OCI-LY3 (cell line): ENCODE measurements around the gene PHACTR3.

ENCODE experiments used
- H2AFZ ChIP-seq: fragments of 200-600, 300-600 bp; shearing (Covaris generic); 2 replicates; pipeline ENCODE4 v1.6.0; 2014; ENCODE audit warnings: antibody characterized with exemption, low read depth, low read length
- H3K27ac ChIP-seq: fragments of 200-600, 300-600 bp; sonication (generic); 2 replicates; pipeline ENCODE4 v1.5.1; 2014; ENCODE audit warnings: mild to moderate bottlenecking, low read length, moderate library complexity, mixed read lengths
- H3K27me3 ChIP-seq: fragments of 200-600, 300-600 bp; sonication (generic); 2 replicates; pipeline ENCODE4 v1.6.1; 2014; ENCODE audit warnings: low read depth, low read length, mixed read lengths
- H3K36me3 ChIP-seq: fragments of 200-600, 300-600 bp; sonication (generic); replicated peaks from 2 replicates; pipeline ENCODE3; 2014; ENCODE audit warnings: low read depth, low read length, mixed read lengths
- H3K4me1 ChIP-seq: fragments of 300-600, 200-600 bp; sonication (generic); 2 replicates; pipeline ENCODE4 v1.6.1; 2014; ENCODE audit warnings: low read length, mixed read lengths
- H3K4me2 ChIP-seq: fragments of 200-600, 300-600 bp; sonication (generic); 2 replicates; pipeline ENCODE4 v1.6.1; 2014; ENCODE audit warnings: low read length, mixed read lengths
- H3K4me3 ChIP-seq: fragments of 300-600, 200-600 bp; sonication (generic); 2 replicates; pipeline ENCODE4 v1.5.1; 2014; ENCODE audit warnings: antibody characterized with exemption, mild to moderate bottlenecking, low read length, moderate library complexity
- H3K79me2 ChIP-seq: fragments of 300-600, 200-600 bp; shearing (Covaris generic); 2 replicates; pipeline ENCODE4 v1.6.1; 2014; ENCODE audit warnings: mild to moderate bottlenecking, low read length, mixed read lengths
- H3K9ac ChIP-seq: fragments of 300-600, 200-600 bp; shearing (Covaris generic); 2 replicates; pipeline ENCODE4 v1.6.0; 2014; ENCODE audit warnings: mild to moderate bottlenecking, low read length, moderate library complexity
- H3K9me3 ChIP-seq: fragments of 200-600, 300-600 bp; shearing (Covaris generic); 2 replicates; pipeline ENCODE4 v1.6.1; 2014; ENCODE audit warnings: low read length, mixed read lengths; ENCODE audit not compliant: insufficient read depth
- H4K20me1 ChIP-seq: fragments of 200-600, 300-600 bp; sonication (generic); 2 replicates; pipeline ENCODE4 v1.6.1; 2016; ENCODE audit warnings: low read length, mixed read lengths; ENCODE audit not compliant: insufficient read depth
- EZH2phosphoT487 ChIP-seq: fragments of 200-600 bp; shearing (Covaris generic); IDR thresholded peaks from 2 replicates; pipeline ENCODE4 v1.6.1; 2018; ENCODE audit warnings: antibody characterized with exemption, mixed run types, low read depth
- TF ChIP-seq, protein P1 (sequence below): fragments of 200-600, 300-600 bp; sonication (generic); IDR thresholded peaks from 2 replicates; pipeline ENCODE4 v1.5.1; 2014; ENCODE audit warnings: antibody characterized with exemption, low read length, low read depth

PHACTR3 gene

DNA sequence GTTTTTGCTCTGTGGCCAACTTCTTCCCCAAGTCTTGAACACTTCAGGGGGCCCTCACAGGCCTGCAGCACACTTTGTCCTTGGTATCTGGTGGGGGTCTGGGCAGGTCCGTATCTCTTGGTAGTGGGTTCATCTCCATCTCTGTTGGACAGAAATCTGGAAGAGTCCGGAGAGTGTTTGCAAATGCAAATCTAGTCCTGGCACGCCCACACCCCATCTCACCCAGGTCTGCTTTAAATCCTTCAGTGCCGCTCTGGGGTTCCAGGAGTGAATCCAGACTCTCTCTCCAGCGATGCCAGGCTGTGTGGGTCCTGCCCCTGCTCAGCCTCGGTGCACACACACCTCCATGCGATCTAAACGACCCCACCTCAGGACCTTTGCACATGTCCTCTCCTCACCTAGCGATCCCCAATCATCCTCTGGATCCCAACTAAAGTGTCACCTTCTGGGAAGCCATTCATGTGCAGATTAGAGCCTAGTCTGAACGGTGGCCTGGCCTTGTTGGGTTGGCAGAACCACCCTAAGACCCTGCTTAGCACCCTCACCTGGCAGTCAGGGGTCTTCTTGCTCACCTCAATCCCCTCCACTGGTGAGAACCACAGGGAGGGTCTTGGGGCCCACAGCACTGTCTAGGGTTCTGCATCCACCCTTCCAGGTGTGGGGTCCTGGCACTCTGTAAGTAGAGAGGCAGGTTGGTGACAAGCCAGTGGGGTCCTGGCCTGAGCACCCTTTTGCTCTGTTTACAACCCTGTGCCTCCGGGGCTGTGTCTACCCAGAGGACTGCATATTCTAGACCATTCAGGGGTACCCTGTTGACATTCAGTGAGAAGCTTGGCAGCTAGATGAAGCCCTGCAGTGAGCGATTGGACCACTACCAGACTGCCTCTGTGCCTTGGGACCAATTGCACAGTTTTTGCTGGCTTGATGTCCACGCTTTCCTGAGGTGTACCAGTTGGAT lies 228.3 kb downstream of the PHACTR3 start:
- Histone ChIP-seq H3K9ac (no peak overlapping the region), H3K36me3 (no peaks in the 10 kb centered on the region), H3K9me3 (no peaks in the 10 kb centered on the region), H2AFZ (no peak overlapping the region), H3K27me3 (peaks cover 71% of the 10 kb centered on the region), H3K4me3 (no peak overlapping the region), H4K20me1 (no peaks in the 10 kb centered on the region), H3K4me2 (no peak overlapping the region), H3K4me1 (no peaks in the 10 kb centered on the region; the same call in 1 of the 2 replicates), H3K79me2 (no peaks in the 10 kb centered on the region), H3K27ac (no peak overlapping the region)
- TF ChIP-seq, protein P1, sequence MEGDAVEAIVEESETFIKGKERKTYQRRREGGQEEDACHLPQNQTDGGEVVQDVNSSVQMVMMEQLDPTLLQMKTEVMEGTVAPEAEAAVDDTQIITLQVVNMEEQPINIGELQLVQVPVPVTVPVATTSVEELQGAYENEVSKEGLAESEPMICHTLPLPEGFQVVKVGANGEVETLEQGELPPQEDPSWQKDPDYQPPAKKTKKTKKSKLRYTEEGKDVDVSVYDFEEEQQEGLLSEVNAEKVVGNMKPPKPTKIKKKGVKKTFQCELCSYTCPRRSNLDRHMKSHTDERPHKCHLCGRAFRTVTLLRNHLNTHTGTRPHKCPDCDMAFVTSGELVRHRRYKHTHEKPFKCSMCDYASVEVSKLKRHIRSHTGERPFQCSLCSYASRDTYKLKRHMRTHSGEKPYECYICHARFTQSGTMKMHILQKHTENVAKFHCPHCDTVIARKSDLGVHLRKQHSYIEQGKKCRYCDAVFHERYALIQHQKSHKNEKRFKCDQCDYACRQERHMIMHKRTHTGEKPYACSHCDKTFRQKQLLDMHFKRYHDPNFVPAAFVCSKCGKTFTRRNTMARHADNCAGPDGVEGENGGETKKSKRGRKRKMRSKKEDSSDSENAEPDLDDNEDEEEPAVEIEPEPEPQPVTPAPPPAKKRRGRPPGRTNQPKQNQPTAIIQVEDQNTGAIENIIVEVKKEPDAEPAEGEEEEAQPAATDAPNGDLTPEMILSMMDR = no peak
- TF ChIP-seq EZH2phosphoT487 = no peak

DNA sequence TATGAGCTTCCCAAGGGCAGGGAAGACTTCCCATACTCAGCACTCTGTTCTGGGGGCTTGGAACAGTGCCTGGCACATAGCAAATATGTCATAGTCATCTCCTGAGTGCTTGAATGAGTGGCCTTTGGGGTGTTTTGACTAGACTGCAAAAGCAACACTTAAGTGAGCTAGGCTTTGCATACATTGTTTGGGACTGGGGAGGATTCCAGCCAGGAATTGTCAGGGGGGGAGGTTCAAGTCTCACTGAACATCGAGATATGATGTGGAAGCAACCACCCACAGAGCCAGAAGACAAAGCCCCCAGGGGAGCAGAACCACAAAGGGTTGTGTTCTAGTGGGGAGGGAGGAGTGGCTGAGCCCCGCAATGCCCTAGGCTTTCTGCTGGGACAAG lies 230.7 kb downstream of the PHACTR3 start:
- peaks cover 75% of the 10 kb centered on the region for H3K27me3 ChIP-seq
- no peaks in the 10 kb centered on the region for H3K79me2 ChIP-seq
- no peak overlapping the region for H2AFZ ChIP-seq
- no peak overlapping the region for H3K9ac ChIP-seq
- TF ChIP-seq EZH2phosphoT487 = no peak
- TF ChIP-seq, protein P1 = no peak
- H3K9me3 ChIP-seq = no peaks in the 10 kb centered on the region
- H3K27ac ChIP-seq = no peak overlapping the region
- no peaks in the 10 kb centered on the region for H4K20me1 ChIP-seq
- H3K4me3 ChIP-seq = no peak overlapping the region
- H3K4me2 ChIP-seq = no peak overlapping the region
- H3K36me3 ChIP-seq = no peaks in the 10 kb centered on the region
- H3K4me1 ChIP-seq = no peaks in the 10 kb centered on the region

DNA sequence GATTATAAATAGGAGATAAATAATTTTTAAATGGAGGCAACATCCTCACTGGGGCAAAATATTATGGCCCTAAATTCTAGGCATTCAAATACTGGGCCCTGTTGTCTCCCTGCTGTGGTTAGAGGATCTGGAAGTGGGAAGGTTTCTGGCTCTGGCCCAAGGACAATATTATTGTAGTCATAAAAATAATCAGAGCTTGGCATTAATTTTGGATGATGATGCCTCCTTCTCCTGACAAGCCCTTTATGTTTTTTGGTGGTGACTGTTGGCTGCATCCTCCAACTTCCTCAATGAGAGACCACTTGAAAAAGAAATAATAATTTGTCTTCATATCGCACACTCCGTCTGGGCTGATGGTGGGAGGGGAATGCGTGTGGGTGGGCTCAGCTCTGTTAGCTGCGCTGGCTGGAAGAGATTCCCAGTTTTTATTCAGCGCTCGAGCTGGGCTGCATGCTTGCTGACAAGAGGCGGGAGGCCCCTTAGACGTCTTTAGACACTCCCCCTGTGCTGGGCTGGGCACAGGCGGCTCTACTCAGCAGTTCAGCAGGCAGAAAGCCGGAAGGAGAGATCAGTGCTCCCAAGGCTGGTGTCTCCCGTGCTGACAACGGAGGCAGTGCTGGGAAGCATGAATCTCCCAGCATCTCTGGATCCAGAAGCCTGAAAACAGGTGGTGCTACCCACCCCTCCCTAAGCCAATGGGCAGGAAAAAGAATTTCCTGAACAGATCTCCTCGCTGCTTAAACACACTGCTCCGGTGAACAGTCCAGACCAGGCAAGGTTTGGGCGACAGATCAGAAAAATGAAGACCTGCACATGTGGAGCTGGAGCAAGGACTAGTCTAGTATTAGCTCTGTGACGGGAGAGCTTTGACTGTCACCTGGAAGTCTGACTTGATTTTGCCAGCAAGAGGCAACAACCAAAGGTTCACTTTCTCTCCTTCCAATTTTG lies 231.4 kb downstream of the PHACTR3 start:
- Histone ChIP-seq H3K4me1 (no peaks in the 10 kb centered on the region), H4K20me1 (no peaks in the 10 kb centered on the region), H3K4me3 (no peak overlapping the region), H3K9ac (no peak overlapping the region), H3K9me3 (no peaks in the 10 kb centered on the region), H3K79me2 (no peaks in the 10 kb centered on the region), H3K27me3 (peaks cover 80% of the 10 kb centered on the region), H3K4me2 (no peak overlapping the region), H3K27ac (no peak overlapping the region), H3K36me3 (no peaks in the 10 kb centered on the region), H2AFZ (no peak overlapping the region)
- no peak for TF ChIP-seq EZH2phosphoT487
- TF ChIP-seq, protein P1 = no peak

DNA sequence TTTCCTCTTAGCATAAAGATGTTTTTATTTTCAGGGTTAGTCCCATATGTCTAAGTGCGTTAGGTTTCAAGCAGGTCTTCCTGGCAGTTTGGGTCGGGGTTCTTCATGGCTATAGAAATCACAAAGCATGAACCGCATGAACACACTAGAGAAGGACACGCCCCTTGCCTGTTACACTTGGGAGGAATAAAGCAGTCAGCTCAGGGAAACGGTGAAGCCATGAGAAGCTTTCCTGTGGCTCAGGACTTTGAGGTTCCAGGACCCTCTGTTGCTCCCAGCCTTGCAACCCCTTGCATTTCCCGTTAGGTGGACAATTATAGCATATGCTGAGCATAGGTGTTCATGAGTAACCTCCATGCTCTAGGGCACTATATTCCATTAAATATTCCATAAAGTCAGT lies 232.4 kb downstream of the PHACTR3 start:
- Histone ChIP-seq H3K27ac (no peak overlapping the region), H3K4me1 (no peaks in the 10 kb centered on the region)

More for the DNA sequence above, 232.4 kb downstream of the PHACTR3 start:
- H3K9ac ChIP-seq = no peak overlapping the region
- no peaks in the 10 kb centered on the region for H3K9me3 ChIP-seq
- H3K27me3 ChIP-seq = peaks cover 89% of the 10 kb centered on the region
- H3K4me2 ChIP-seq = no peak overlapping the region
- no peak overlapping the region for H2AFZ ChIP-seq
- no peaks in the 10 kb centered on the region for H3K36me3 ChIP-seq
- H4K20me1 ChIP-seq = no peaks in the 10 kb centered on the region
- H3K79me2 ChIP-seq = no peaks in the 10 kb centered on the region
- TF ChIP-seq EZH2phosphoT487 = no peak
- TF ChIP-seq, protein P1 = no peak
- H3K4me3 ChIP-seq = no peak overlapping the region
